ENCODE results near the gene FOXA1. TPM values are rescaled to one million over a fixed set of nuclear protein-coding genes. Genes with fewer than 3 reads are reported as not detected.

The FOXA1 gene
- total RNA-seq, 1 experiment from 2014 or later: 4.3 TPM

DNA sequence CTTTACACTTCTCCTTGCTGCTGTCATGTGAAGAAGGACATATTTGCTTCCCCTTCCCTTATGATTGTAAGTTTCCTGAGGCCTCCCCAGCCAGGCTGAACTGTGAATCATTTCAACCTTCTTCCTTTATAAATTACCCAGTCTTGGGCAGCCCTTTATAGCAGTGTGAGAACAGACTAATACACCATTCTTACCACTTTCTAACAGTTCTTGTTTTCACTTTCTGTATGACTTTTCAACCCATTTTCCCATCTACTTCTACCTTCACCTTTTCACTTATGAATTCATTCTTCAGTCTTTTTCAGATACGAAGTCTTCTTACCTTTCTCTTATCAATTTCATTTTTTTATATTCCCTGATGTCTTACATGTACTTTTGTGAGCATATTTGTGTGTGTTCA lies 55.1 kb downstream of the FOXA1 start:
- no peaks in the 10 kb centered on the region for H3K9me3 ChIP-seq (ENCODE audit: low read depth, low read length, poor library complexity, severe bottlenecking)
- ChIA-PET CTCF (no interaction called here), POLR2A (ENCODE audit: low non-redundant PET) (no interaction called here)
- no peaks in the 10 kb centered on the region for H3K27me3 ChIP-seq (replicated peaks; ENCODE audit: insufficient read depth, low read depth, low read length, poor library complexity)
- intact Hi-C loops (cut with micrococcal nuclease; ENCODE audit: unreplicated experiment): no loop called here
- no peaks in the 10 kb centered on the region for H3K4me1 ChIP-seq (ENCODE audit: insufficient read depth, low read length, poor library complexity, severe bottlenecking)
- no peak for DNase-seq (ENCODE audit: low spot score)
- no TSS peak for BruUV-seq (replicated peaks)
- no peak overlapping the region for H3K4me3 ChIP-seq (ENCODE audit: low read depth, low read length, poor library complexity, severe bottlenecking)
- TF ChIP-seq, protein P1, sequence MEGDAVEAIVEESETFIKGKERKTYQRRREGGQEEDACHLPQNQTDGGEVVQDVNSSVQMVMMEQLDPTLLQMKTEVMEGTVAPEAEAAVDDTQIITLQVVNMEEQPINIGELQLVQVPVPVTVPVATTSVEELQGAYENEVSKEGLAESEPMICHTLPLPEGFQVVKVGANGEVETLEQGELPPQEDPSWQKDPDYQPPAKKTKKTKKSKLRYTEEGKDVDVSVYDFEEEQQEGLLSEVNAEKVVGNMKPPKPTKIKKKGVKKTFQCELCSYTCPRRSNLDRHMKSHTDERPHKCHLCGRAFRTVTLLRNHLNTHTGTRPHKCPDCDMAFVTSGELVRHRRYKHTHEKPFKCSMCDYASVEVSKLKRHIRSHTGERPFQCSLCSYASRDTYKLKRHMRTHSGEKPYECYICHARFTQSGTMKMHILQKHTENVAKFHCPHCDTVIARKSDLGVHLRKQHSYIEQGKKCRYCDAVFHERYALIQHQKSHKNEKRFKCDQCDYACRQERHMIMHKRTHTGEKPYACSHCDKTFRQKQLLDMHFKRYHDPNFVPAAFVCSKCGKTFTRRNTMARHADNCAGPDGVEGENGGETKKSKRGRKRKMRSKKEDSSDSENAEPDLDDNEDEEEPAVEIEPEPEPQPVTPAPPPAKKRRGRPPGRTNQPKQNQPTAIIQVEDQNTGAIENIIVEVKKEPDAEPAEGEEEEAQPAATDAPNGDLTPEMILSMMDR (conservative IDR thresholded peaks at IDR 0.05; ENCODE audit: low read depth, low read length): no peak
- TF ChIP-seq EZH2 (IDR thresholded peaks at IDR 0.05; ENCODE audit: borderline replicate concordance, low read depth, low read length, poor library complexity, severe bottlenecking): no peak
- H3K27ac ChIP-seq (ENCODE audit: low read depth, low read length, poor library complexity, severe bottlenecking): no peak overlapping the region
- no peaks in the 10 kb centered on the region for H3K36me3 ChIP-seq (ENCODE audit: insufficient read depth, low read length, poor library complexity, severe bottlenecking)

Other genes starting within 250 kb of the FOXA1 start
- gene TTC6, start 380 bp upstream of the FOXA1 start, total RNA-seq (2021): 0.11 and 0.35 TPM in 2 replicates

Measured in A673 (cell line).